T-helper 1 cell treated with Interleukin-12 subunit alpha and Interleukin-12 subunit beta and Interleukin-4 antibody, amounts not matched to agents 30 ng/mL and 1 ng/mL, for 36 hours (primary cell): ENCODE measurements around the gene FGFR4. TPM values are rescaled to one million over a fixed set of nuclear protein-coding genes. Genes with fewer than 3 reads are reported as not detected.

Experiments
- intact Hi-C: fragments of 100-400 bp; cut with micrococcal nuclease; formaldehyde crosslinking; loops from one replicate; pipeline ENCODE4 v1.15.1; 2024
- total RNA-seq: library from RNA; stranded (reverse); gene quantifications from 2 replicates; pipeline ENCODE4 v1.2.3, GENCODE V29; 2022

FGFR4 gene
- total RNA-seq, 1 donor from 2014 or later = 1.3 TPM

- intact Hi-C loops = no loop called here
Measured at GRCh38 chr5:177084175-177084574, 2.5 kb upstream of the FGFR4 start.

- intact Hi-C loops = loop anchor here (1.0 to 5.0 kb wide), 5 partner anchors 63 to 1066 kb away; partner anchors contain the start of genes NHP2, PDLIM7, TSPAN17 and ZNF346
Measured at GRCh38 chr5:177085985-177086653, 596 bp upstream of the FGFR4 start.

GRCh38 chr5:177087398-177088005 lies 787 bp downstream of the FGFR4 start:
- intact Hi-C loops = loop anchor here (2.0 to 5.0 kb wide), 2 partner anchors 65 to 1065 kb away; partner anchors contain the start of genes NHP2 and ZNF346

GRCh38 chr5:177089127-177089526 lies 2.4 kb downstream of the FGFR4 start:
- intact Hi-C loops = loop anchor here (5.0 kb wide), 1 partner anchor 1063 kb away; the partner anchor contains the start of gene NHP2

GRCh38 chr5:177089825-177090641 lies 3.3 kb downstream of the FGFR4 start:
- intact Hi-C loops = loop anchor here (5.0 kb wide), 1 partner anchor 1062 kb away; the partner anchor contains the start of gene NHP2

- intact Hi-C loops = no loop called here
Measured at GRCh38 chr5:177090813-177091212, 4.1 kb downstream of the FGFR4 start.

- intact Hi-C loops = no loop called here
Measured at GRCh38 chr5:177091232-177091631, 4.5 kb downstream of the FGFR4 start.

- intact Hi-C loops = no loop called here
Measured at GRCh38 chr5:177092178-177093081, 5.7 kb downstream of the FGFR4 start.

GRCh38 chr5:177093082-177093712 lies 6.5 kb downstream of the FGFR4 start:
- intact Hi-C loops = no loop called here

- intact Hi-C loops = no loop called here
Measured at GRCh38 chr5:177093803-177094202, 7.1 kb downstream of the FGFR4 start.

GRCh38 chr5:177094224-177095087 lies 7.7 kb downstream of the FGFR4 start:
- intact Hi-C loops = no loop called here

- intact Hi-C loops = no loop called here
Measured at GRCh38 chr5:177095088-177095669, 8.5 kb downstream of the FGFR4 start.

- intact Hi-C loops = no loop called here
Measured at GRCh38 chr5:177096162-177097015, 9.7 kb downstream of the FGFR4 start.

GRCh38 chr5:177097016-177097985 lies 10.6 kb downstream of the FGFR4 start:
- intact Hi-C loops = no loop called here

- intact Hi-C loops = no loop called here
Measured at GRCh38 chr5:177098120-177098469, 11.4 kb downstream of the FGFR4 start.

GRCh38 chr5:177098470-177099141 lies 11.9 kb downstream of the FGFR4 start:
- intact Hi-C loops = no loop called here
